Neuronal stem cell (in vitro differentiated cells): Measurements from ENCODE around the gene AP1B1.

Experiments used
- DNase-seq: peaks from one replicate; pipeline ENCODE4 v3.0.0-alpha.2; 2013; ENCODE audit warnings: low spot score
- H2AFZ ChIP-seq: one replicate; pipeline ENCODE4 v1.6.1; 2013; ENCODE audit warnings: mild to moderate bottlenecking, low read length, inconsistent platforms
- H2AK5ac ChIP-seq: 2 replicates; pipeline ENCODE4 v1.6.1; 2013; ENCODE audit warnings: low read depth, mild to moderate bottlenecking, inconsistent platforms, low read length, moderate library complexity, mixed read lengths
- H2BK120ac ChIP-seq: 2 replicates; pipeline ENCODE4 v1.6.1; 2013; ENCODE audit warnings: low read depth, mild to moderate bottlenecking, inconsistent platforms, low read length, moderate library complexity, mixed read lengths
- H2BK12ac ChIP-seq: one replicate; pipeline ENCODE4 v1.6.1; 2013; ENCODE audit warnings: low read length, inconsistent platforms
- H2BK15ac ChIP-seq: 2 replicates; pipeline ENCODE4 v1.6.1; 2013; ENCODE audit warnings: mild to moderate bottlenecking, low read length, inconsistent platforms, mixed read lengths
- H2BK5ac ChIP-seq: one replicate; pipeline ENCODE4 v1.6.1; 2013; ENCODE audit warnings: inconsistent platforms, mild to moderate bottlenecking, low read length, moderate library complexity
- H3K14ac ChIP-seq: one replicate; pipeline ENCODE4 v1.6.1; 2013; ENCODE audit warnings: low read length, inconsistent platforms
- H3K18ac ChIP-seq: 2 replicates; pipeline ENCODE4 v1.6.1; 2013; ENCODE audit warnings: low read length, inconsistent platforms
- H3K23ac ChIP-seq: 2 replicates; pipeline ENCODE4 v1.6.1; 2013; ENCODE audit warnings: low read depth, mild to moderate bottlenecking, mixed read lengths, low read length, inconsistent platforms; ENCODE audit not compliant: poor library complexity
- H3K27ac ChIP-seq: replicated peaks from 3 replicates; pipeline ENCODE4 v1.5.1; 2013; ENCODE audit warnings: low read length, inconsistent platforms
- H3K27me3 ChIP-seq, 3 experiments: 2 replicates each; pipeline ENCODE4 v1.6.1; 2013; ENCODE audit warnings: low read length in 3 of 3, mild to moderate bottlenecking in 2 of 3, inconsistent platforms in 1 of 3, low read depth in 1 of 3, mixed read lengths in 1 of 3, moderate library complexity in 1 of 3; ENCODE audit not compliant: control insufficient read depth in 3 of 3, insufficient read depth in 3 of 3
- H3K36me3 ChIP-seq, 2 donors: replicated peaks in 1 of 2; 2 replicates each; pipeline ENCODE4 v1.6.1; 2013; ENCODE audit warnings: low read length in 2 of 2; ENCODE audit not compliant: control insufficient read depth in 2 of 2, insufficient read depth in 2 of 2
- H3K4ac ChIP-seq: 2 replicates; pipeline ENCODE4 v1.6.1; 2013; ENCODE audit warnings: inconsistent platforms, mild to moderate bottlenecking, low read length, moderate library complexity
- H3K4me1 ChIP-seq, 2 donors: 1 replicate in 1 of 2; 2 replicates in 1 of 2; pipeline ENCODE4 v1.6.1; 2013; ENCODE audit warnings: low read length in 2 of 2, low read depth in 1 of 2; ENCODE audit not compliant: control insufficient read depth in 2 of 2, insufficient read depth in 1 of 2
- H3K4me2 ChIP-seq: one replicate; pipeline ENCODE4 v1.6.1; 2013; ENCODE audit warnings: mild to moderate bottlenecking, low read length, inconsistent platforms; ENCODE audit not compliant: insufficient read depth, poor library complexity, severe bottlenecking
- H3K4me3 ChIP-seq, 2 donors: 2 replicates each; pipeline ENCODE4 v1.5.1; 2013; ENCODE audit warnings: low read length in 2 of 2, mild to moderate bottlenecking in 2 of 2, inconsistent platforms in 1 of 2, moderate library complexity in 1 of 2
- H3K79me1 ChIP-seq: one replicate; pipeline ENCODE4 v1.6.1; 2013; ENCODE audit warnings: low read depth, mild to moderate bottlenecking, inconsistent platforms, low read length, moderate library complexity
- H3K9ac ChIP-seq: one replicate; pipeline ENCODE4 v1.6.1; 2013; ENCODE audit warnings: mild to moderate bottlenecking, low read depth, low read length, inconsistent platforms; ENCODE audit not compliant: poor library complexity
- H3K9me3 ChIP-seq, 2 donors: replicated peaks in 1 of 2; 2 replicates each; pipeline versions ENCODE3 to v1.6.1; 2013; ENCODE audit warnings: low read length in 2 of 2, mild to moderate bottlenecking in 2 of 2, inconsistent platforms in 1 of 2, low read depth in 1 of 2, mixed read lengths in 1 of 2, moderate library complexity in 1 of 2; ENCODE audit not compliant: control insufficient read depth in 2 of 2, insufficient read depth in 1 of 2
- H4K8ac ChIP-seq: one replicate; pipeline ENCODE4 v1.6.1; 2013; ENCODE audit warnings: low read depth, mild to moderate bottlenecking, inconsistent platforms, low read length, moderate library complexity
- H4K91ac ChIP-seq: one replicate; pipeline ENCODE4 v1.6.1; 2013; ENCODE audit warnings: low read length, low read depth, mild to moderate bottlenecking, inconsistent platforms; ENCODE audit not compliant: poor library complexity
- WGBS, 2 donors: extraction: QIAGEN DNeasy Blood & Tissue Kit; methylation state at CpG; one replicate each; pipeline ENCODE4 v1.1.7; 2013; ENCODE audit warnings: missing lambda C conversion rate in 2 of 2, mixed read lengths in 1 of 2; ENCODE audit not compliant: insufficient read length in 2 of 2, insufficient replicate concordance in 1 of 2; ENCODE audit errors: extremely low coverage in 2 of 2; 5-methylcytosine and 5-hydroxymethylcytosine counted together

The AP1B1 gene

DNA sequence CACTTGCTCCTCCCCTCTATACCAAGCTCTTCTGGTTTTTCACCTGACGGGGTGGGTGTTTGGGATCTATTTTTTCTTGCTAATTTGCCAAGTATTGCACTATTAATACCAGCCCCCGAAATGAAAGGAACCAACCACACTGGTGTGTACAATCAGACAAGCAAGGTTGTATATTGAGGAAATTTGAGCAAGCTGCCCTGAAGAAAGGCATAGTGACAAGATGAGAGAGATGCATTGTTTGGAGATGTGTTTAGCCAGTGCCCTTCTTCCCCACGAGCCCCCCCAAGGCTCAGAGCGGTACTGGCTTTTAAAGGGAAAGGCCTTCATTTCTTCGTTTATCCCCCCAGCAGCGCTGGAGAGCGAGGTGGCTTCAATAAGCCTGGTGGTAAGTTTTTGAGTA lies 97.2 kb downstream of the AP1B1 start:
- H4K91ac ChIP-seq = no peak overlapping the region
- no peak overlapping the region for H2BK12ac ChIP-seq
- no peak overlapping the region for H2BK15ac ChIP-seq
- no peak overlapping the region for H2AK5ac ChIP-seq
- DNase-seq = no peak
- H3K9me3 ChIP-seq = no peaks in the 10 kb centered on the region
- no peak overlapping the region for H3K4ac ChIP-seq
- H3K18ac ChIP-seq = no peak overlapping the region
- no CpG with 5 or more reads among the region's 7 CpGs for WGBS, 2 donors
- no peak overlapping the region for H3K9ac ChIP-seq
- H4K8ac ChIP-seq = no peak overlapping the region
- no peak overlapping the region for H3K4me2 ChIP-seq
- no peak overlapping the region for H3K23ac ChIP-seq
- H3K27ac ChIP-seq = no peak overlapping the region
- no peak overlapping the region for H3K14ac ChIP-seq
- no peaks in the 10 kb centered on the region for H3K27me3 ChIP-seq
- no peak overlapping the region for H2AFZ ChIP-seq
- H3K36me3 ChIP-seq = peaks cover 52 to 100% of the 10 kb centered on the region in 2 donors
- peaks cover 0 to 2% of the 10 kb centered on the region in 2 donors for H3K4me1 ChIP-seq
- no peaks in the 10 kb centered on the region for H3K79me1 ChIP-seq
- H2BK5ac ChIP-seq = no peak overlapping the region
- no peak overlapping the region for H3K4me3 ChIP-seq
- no peak overlapping the region for H2BK120ac ChIP-seq

DNA sequence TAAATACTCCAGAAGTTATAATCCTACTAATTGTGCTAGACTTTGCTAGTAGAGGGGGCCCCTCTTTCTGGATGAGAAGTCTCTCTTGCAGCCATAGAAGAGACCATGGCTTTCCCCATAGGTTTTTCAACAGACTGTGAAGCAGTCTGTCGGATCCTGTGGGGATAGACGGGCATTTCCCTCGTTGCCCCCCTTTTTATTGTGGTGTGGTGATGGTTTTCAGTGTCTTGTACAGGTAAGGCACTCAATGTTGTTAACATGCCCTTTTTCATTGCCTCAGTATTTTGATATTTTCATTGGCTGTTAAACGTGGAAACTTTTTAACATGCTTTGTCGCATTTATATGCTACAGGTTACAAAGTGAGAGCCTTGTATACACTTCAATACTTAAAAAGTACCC lies 98.3 kb downstream of the AP1B1 start:
- no peak overlapping the region for H2AK5ac ChIP-seq
- no peaks in the 10 kb centered on the region for H3K79me1 ChIP-seq
- DNase-seq = no peak
- no peaks in the 10 kb centered on the region for H3K27me3 ChIP-seq
- no peak overlapping the region for H2BK15ac ChIP-seq
- peaks cover 51 to 99% of the 10 kb centered on the region in 2 donors for H3K36me3 ChIP-seq
- no CpG with 5 or more reads among the region's 5 CpGs for WGBS, 2 donors
- H3K4me2 ChIP-seq = no peak overlapping the region
- no peak overlapping the region for H3K14ac ChIP-seq
- H2BK120ac ChIP-seq = no peak overlapping the region
- H2AFZ ChIP-seq = no peak overlapping the region
- H2BK12ac ChIP-seq = no peak overlapping the region
- H3K9ac ChIP-seq = no peak overlapping the region
- no peak overlapping the region for H3K27ac ChIP-seq
- H3K18ac ChIP-seq = no peak overlapping the region
- H2BK5ac ChIP-seq = no peak overlapping the region
- no peak overlapping the region for H3K4me3 ChIP-seq
- no peak overlapping the region for H3K4ac ChIP-seq
- H3K23ac ChIP-seq = no peak overlapping the region
- H4K8ac ChIP-seq = no peak overlapping the region
- no peak overlapping the region for H4K91ac ChIP-seq
- H3K9me3 ChIP-seq = no peaks in the 10 kb centered on the region
- peaks cover 0 to 2% of the 10 kb centered on the region in 2 donors for H3K4me1 ChIP-seq

DNA sequence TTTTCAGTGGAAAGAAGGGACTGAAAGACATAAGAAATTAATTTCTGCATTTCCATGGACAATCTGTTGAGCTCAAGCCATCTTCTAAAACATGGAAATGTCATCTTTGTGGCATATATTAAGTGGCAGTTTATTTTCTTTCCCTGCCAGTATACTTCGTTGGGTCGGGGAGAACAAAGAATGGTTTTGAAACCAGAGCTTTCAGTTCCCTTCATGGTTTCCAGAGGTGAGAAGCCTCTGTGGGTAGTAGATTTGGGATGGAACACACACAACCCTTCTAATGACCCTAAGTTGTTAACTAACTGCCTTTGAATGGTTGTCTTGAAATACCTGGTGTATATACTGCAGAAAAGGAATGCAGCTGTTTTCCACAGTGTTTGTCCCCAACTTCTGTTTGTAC lies 99.5 kb downstream of the AP1B1 start:
- Histone ChIP-seq H3K36me3 (peaks cover 55 to 99% of the 10 kb centered on the region in 2 donors), H3K23ac (no peak overlapping the region), H2BK12ac (no peak overlapping the region), H2AFZ (no peak overlapping the region), H4K8ac (no peak overlapping the region), H3K4me3 (no peak overlapping the region), H2BK5ac (no peak overlapping the region), H2AK5ac (no peak overlapping the region), H3K27me3 (no peaks in the 10 kb centered on the region), H3K18ac (no peak overlapping the region), H3K4me1 (peaks cover 0 to 2% of the 10 kb centered on the region in 2 donors), H3K79me1 (no peaks in the 10 kb centered on the region), H3K9ac (no peak overlapping the region), H3K27ac (no peak overlapping the region), H3K4me2 (no peak overlapping the region), H4K91ac (no peak overlapping the region), H3K14ac (no peak overlapping the region), H3K4ac (no peak overlapping the region), H3K9me3 (no peaks in the 10 kb centered on the region), H2BK15ac (no peak overlapping the region), H2BK120ac (no peak overlapping the region)
- WGBS, 2 donors = no CpG with 5 or more reads among the region's 2 CpGs
- no peak for DNase-seq

DNA sequence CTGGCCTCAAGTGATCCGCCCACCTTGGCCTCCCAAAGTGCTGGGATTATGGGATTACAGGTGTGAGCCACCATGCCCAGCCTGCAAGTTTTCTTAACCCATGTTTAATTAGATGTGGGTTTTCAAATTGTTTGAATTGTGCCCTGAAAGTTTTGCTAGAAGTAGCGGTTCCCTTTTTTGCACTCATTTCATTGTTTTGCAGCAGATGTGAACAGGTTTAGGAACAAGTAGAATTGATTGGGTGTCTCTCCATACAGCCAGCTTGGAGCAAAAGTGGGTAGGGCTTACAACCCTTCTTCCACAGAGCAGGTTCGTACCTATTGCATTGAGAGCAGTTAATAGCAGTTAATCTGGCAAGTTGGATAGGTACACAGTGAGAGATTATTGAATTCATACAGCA lies 104.2 kb downstream of the AP1B1 start:
- no peaks in the 10 kb centered on the region for H3K27me3 ChIP-seq
- no peak overlapping the region for H3K14ac ChIP-seq
- no peak overlapping the region for H2BK12ac ChIP-seq
- H4K91ac ChIP-seq = no peak overlapping the region
- H3K79me1 ChIP-seq = no peaks in the 10 kb centered on the region
- H3K9ac ChIP-seq = no peak overlapping the region
- no peak overlapping the region for H3K4ac ChIP-seq
- no peak overlapping the region for H3K4me2 ChIP-seq
- H3K23ac ChIP-seq = no peak overlapping the region
- H3K18ac ChIP-seq = no peak overlapping the region
- whole genome bisulfite sequencing, 2 donors = no CpG with 5 or more reads among the region's 3 CpGs
- DNase-seq = no peak
- no peak overlapping the region for H2BK120ac ChIP-seq
- no peak overlapping the region for H2BK15ac ChIP-seq
- H2AK5ac ChIP-seq = no peak overlapping the region
- peaks cover 46 to 94% of the 10 kb centered on the region in 2 donors for H3K36me3 ChIP-seq
- H3K9me3 ChIP-seq = no peaks in the 10 kb centered on the region
- no peak overlapping the region for H2AFZ ChIP-seq
- H3K4me3 ChIP-seq = no peak overlapping the region
- H3K27ac ChIP-seq = no peak overlapping the region
- H3K4me1 ChIP-seq = no peaks in the 10 kb centered on the region
- no peak overlapping the region for H4K8ac ChIP-seq
- no peak overlapping the region for H2BK5ac ChIP-seq
